ENCODE results near the gene EPB41L4A. TPM values are rescaled to one million over a fixed set of nuclear protein-coding genes. Genes with fewer than 3 reads are reported as not detected.

The EPB41L4A gene
- total and polyA plus RNA-seq, 2 donors (not counting 3 experiments of a cell fraction or from before 2014, with no cell fraction given), result 6.0 to 17.9 TPM

- no peaks in the 10 kb centered on the region for H3K4me1 ChIP-seq (ENCODE audit: control insufficient read depth, extremely low read depth, insufficient read depth, low read length)
- H2AFZ ChIP-seq (ENCODE audit: low read depth, low read length), result no peak overlapping the region
- DNase-seq (ENCODE audit: low read depth, low spot score) (no peak), FAIRE-seq (no peak)
- H3K36me3 ChIP-seq (ENCODE audit: control insufficient read depth in 2 of 2, extremely low read depth in 1 of 2, insufficient read depth in 2 of 2, low read length in 2 of 2), result no peaks in the 10 kb centered on the region
- H4K20me1 ChIP-seq (replicated peaks; ENCODE audit: control insufficient read depth, extremely low read depth, insufficient read depth, low read length), result no peaks in the 10 kb centered on the region
- no peak overlapping the region for H3K4me2 ChIP-seq (ENCODE audit: insufficient read depth, low read length)
- no peak overlapping the region for H3K4me3 ChIP-seq (replicated peaks in 1 of 3; ENCODE audit: insufficient read depth in 1 of 3, low read depth in 1 of 3, low read length in 3 of 3)
- CTCF ChIA-PET, result no interaction called here
- no peaks in the 10 kb centered on the region for H3K79me2 ChIP-seq (ENCODE audit: control insufficient read depth, insufficient read depth, low read length)
- no peak overlapping the region for H3K27ac ChIP-seq (ENCODE audit: insufficient read depth, low read depth, low read length)
- dilution Hi-C loops (cut with MboI; ENCODE audit: extremely low pct_ligation_motif_present, low sequenced_read_pairs), result no loop called here
- POLR2A ChIA-PET, result no interaction called here
- no peaks in the 10 kb centered on the region for H3K9me1 ChIP-seq (replicated peaks; ENCODE audit: control insufficient read depth, extremely low read depth, insufficient read depth, low read length)
- BruUV-seq (replicated peaks), result no TSS peak
- no peaks in the 10 kb centered on the region for H3K9me3 ChIP-seq (replicated peaks; ENCODE audit: control insufficient read depth, insufficient read depth, low read length)
- no peaks in the 10 kb centered on the region for H3K27me3 ChIP-seq (ENCODE audit: control insufficient read depth in 2 of 2, insufficient read depth in 2 of 2, low read length in 2 of 2)
- TF ChIP-seq CTCF (IDR thresholded peaks at IDR 0.05; ENCODE audit: extremely low read depth in 1 of 2, insufficient read depth in 1 of 2, low read depth in 1 of 2, low read length in 2 of 2) (no peak), POLR2A (IDR thresholded peaks at IDR 0.05; ENCODE audit: low read depth, low read length) (no peak), MAX (IDR thresholded peaks at IDR 0.05; ENCODE audit: insufficient read depth, insufficient read length) (no peak)
- intact Hi-C loops (cut with micrococcal nuclease), result loop anchor here (5.0 kb wide), 1 partner anchor 104 kb away; no protein-coding TSS in a partner anchor
- H3K9ac ChIP-seq (replicated peaks; ENCODE audit: extremely low read depth, insufficient read depth, low read length), result no peak overlapping the region
Measured at GRCh38 chr5:112121258-112121657, 297.8 kb downstream of the EPB41L4A start.

GRCh38 chr5:112119969-112120368, 299.1 kb downstream of the EPB41L4A start:
- no peak for FAIRE-seq
- Histone ChIP-seq H2AFZ (ENCODE audit: low read depth, low read length) (no peak overlapping the region), H3K79me2 (ENCODE audit: control insufficient read depth, insufficient read depth, low read length) (no peaks in the 10 kb centered on the region), H3K9me1 (replicated peaks; ENCODE audit: control insufficient read depth, extremely low read depth, insufficient read depth, low read length) (no peaks in the 10 kb centered on the region), H3K27me3 (ENCODE audit: control insufficient read depth in 2 of 2, insufficient read depth in 2 of 2, low read length in 2 of 2) (no peaks in the 10 kb centered on the region), H3K27ac (ENCODE audit: insufficient read depth, low read depth, low read length) (no peak overlapping the region), H3K4me2 (ENCODE audit: insufficient read depth, low read length) (no peak overlapping the region), H3K4me3 (replicated peaks in 1 of 3; ENCODE audit: insufficient read depth in 1 of 3, low read depth in 1 of 3, low read length in 3 of 3) (no peak overlapping the region), H3K36me3 (ENCODE audit: control insufficient read depth in 2 of 2, extremely low read depth in 1 of 2, insufficient read depth in 2 of 2, low read length in 2 of 2) (no peaks in the 10 kb centered on the region), H3K9me3 (replicated peaks; ENCODE audit: control insufficient read depth, insufficient read depth, low read length) (no peaks in the 10 kb centered on the region), H3K9ac (replicated peaks; ENCODE audit: extremely low read depth, insufficient read depth, low read length) (no peak overlapping the region), H3K4me1 (ENCODE audit: control insufficient read depth, extremely low read depth, insufficient read depth, low read length) (no peaks in the 10 kb centered on the region), H4K20me1 (replicated peaks; ENCODE audit: control insufficient read depth, extremely low read depth, insufficient read depth, low read length) (no peaks in the 10 kb centered on the region)
- no peak for DNase-seq (ENCODE audit: low read depth, low spot score)
- intact Hi-C loops (cut with micrococcal nuclease), result loop anchor here (5.0 kb wide), 1 partner anchor 103 kb away; no protein-coding TSS in a partner anchor
- dilution Hi-C loops (cut with MboI; ENCODE audit: extremely low pct_ligation_motif_present, low sequenced_read_pairs), result no loop called here
- no TSS peak for BruUV-seq (replicated peaks)
- TF ChIP-seq CTCF (IDR thresholded peaks at IDR 0.05; ENCODE audit: extremely low read depth in 1 of 2, insufficient read depth in 1 of 2, low read depth in 1 of 2, low read length in 2 of 2), result no peak
- no peak for TF ChIP-seq POLR2A (IDR thresholded peaks at IDR 0.05; ENCODE audit: low read depth, low read length)
- TF ChIP-seq GATA2 (IDR thresholded peaks at IDR 0.05; ENCODE audit: insufficient read depth, insufficient read length, low read depth, low read length), result no peak
- no peak for TF ChIP-seq EZH2 (IDR thresholded peaks at IDR 0.05; ENCODE audit: borderline replicate concordance, low read depth, low read length, severe bottlenecking)
- TF ChIP-seq FOS (IDR thresholded peaks at IDR 0.05; ENCODE audit: borderline replicate concordance, insufficient read depth, low read length), result no peak
- no peak for TF ChIP-seq POLR2AphosphoS5 (IDR thresholded peaks at IDR 0.05; ENCODE audit: insufficient read depth, low read depth, low read length)
- no peak for TF ChIP-seq MAX (IDR thresholded peaks at IDR 0.05; ENCODE audit: insufficient read depth, insufficient read length)
- no peak for TF ChIP-seq JUN (IDR thresholded peaks at IDR 0.05; ENCODE audit: borderline replicate concordance, insufficient read depth, insufficient read length, low read depth)
- no peak for TF ChIP-seq MYC (IDR thresholded peaks at IDR 0.05; ENCODE audit: low read depth, low read length)
- ChIA-PET CTCF (no interaction called here), POLR2A (no interaction called here)
